ENCODE results near the gene TMUB1. TPM values are rescaled to one million over a fixed set of nuclear protein-coding genes. Genes with fewer than 3 reads are reported as not detected.

The TMUB1 gene
- total and polyA plus RNA-seq, 2 donors (not counting 1 experiment from before 2014, with no cell fraction given), result 49.2 to 102 TPM

- TF ChIP-seq EZH2 (IDR thresholded peaks at IDR 0.05; ENCODE audit: borderline replicate concordance, insufficient read depth, low read depth, low read length, poor library complexity, severe bottlenecking) (no peak), CTCF (IDR thresholded peaks at IDR 0.05) (no peak)
- 95% methylated on average over 19 of the region's 21 CpGs for WGBS (ENCODE audit: insufficient coverage)
- no peak for DNase-seq
Measured at GRCh38 chr7:151035026-151035717, 48.1 kb downstream of the TMUB1 start.

DNA sequence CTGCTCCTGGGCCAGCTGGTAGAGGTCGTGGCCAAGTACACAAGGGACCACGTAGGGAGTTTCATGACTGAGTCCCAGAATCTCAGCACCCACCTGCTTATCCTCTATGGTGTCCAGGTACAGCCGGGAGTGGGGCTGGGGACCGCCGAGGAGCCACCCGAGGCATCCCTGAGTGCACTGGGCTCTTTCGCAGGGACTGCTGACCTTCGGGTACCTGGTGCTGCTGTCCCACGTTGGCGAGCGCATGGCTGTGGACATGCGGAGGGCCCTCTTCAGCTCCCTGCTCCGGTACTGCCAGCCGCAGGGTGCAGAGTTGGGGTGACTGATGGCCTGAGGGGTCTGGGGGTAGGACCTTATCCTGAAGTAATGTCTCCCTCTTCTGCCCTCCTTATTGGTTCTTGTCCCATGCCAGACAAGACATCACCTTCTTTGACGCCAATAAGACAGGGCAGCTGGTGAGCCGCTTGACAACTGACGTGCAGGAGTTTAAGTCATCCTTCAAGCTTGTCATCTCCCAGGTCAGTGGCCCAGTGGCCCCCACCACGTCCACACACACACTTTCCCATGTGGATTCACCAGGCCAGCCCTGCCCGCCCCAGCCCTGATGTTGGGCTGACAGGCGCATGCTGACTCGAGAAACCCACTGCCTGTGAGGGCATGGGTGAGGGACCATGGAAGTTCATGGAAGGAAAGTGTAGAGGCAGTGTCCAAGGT lies 48.8 kb downstream of the TMUB1 start:
- Mint-ChIP-seq H3K27me3 (no peaks in the 10 kb centered on the region), H3K9me3 (ENCODE audit: insufficient read depth) (no peaks in the 10 kb centered on the region), H3K4me3 (no peak overlapping the region), H3K27ac (no peak overlapping the region), H3K4me1 (peaks cover 4% of the 10 kb centered on the region)
- Histone ChIP-seq H3K79me2 (ENCODE audit: control insufficient read depth, insufficient read depth, low read length) (peaks cover 6% of the 10 kb centered on the region), H3K4me2 (replicated peaks; ENCODE audit: low read depth, low read length, poor library complexity, severe bottlenecking) (no peak overlapping the region), H3K27me3 (replicated peaks in 1 of 4; ENCODE audit: control extremely low read depth in 1 of 4, control insufficient read depth in 3 of 4, insufficient read depth in 4 of 4, low read length in 3 of 4) (no peaks in the 10 kb centered on the region), H2AFZ (ENCODE audit: insufficient read depth, low read depth, low read length, poor library complexity, severe bottlenecking) (no peak overlapping the region), H3K4me3 (ENCODE audit: control extremely low read depth in 1 of 5, extremely low read depth in 1 of 5, insufficient read depth in 1 of 5, low read depth in 2 of 5, low read length in 4 of 5) (no peak overlapping the region), H3K27ac (ENCODE audit: low read length in 2 of 2) (no peak overlapping the region), H3K9ac (ENCODE audit: low read length) (no peak overlapping the region), H3K4me1 (ENCODE audit: control insufficient read depth in 2 of 2, insufficient read depth in 2 of 2, low read length in 2 of 2) (no peaks in the 10 kb centered on the region), H3K9me3 (ENCODE audit: control extremely low read depth in 1 of 3, control insufficient read depth in 2 of 3, insufficient read depth in 1 of 3, low read length in 2 of 3) (no peaks in the 10 kb centered on the region), H3K36me3 (replicated peaks in 1 of 2; ENCODE audit: control extremely low read depth in 1 of 2, control insufficient read depth in 1 of 2, extremely low read depth in 1 of 2, insufficient read depth in 2 of 2, low read length in 1 of 2) (peaks cover 0 to 23% of the 10 kb centered on the region in 2 experiments), H4K20me1 (ENCODE audit: control insufficient read depth, insufficient read depth, low read length, poor library complexity, severe bottlenecking) (no peaks in the 10 kb centered on the region)
- ChIA-PET CTCF (no interaction called here), POLR2A (no interaction called here)
- intact Hi-C loops (cut with micrococcal nuclease), result no loop called here
- WGBS (ENCODE audit: insufficient coverage), result 99% methylated on average over 15 of the region's 21 CpGs
- DNase-seq (no peak), ATAC-seq (ENCODE audit: low read depth) (no peak)
- TF ChIP-seq CTCF (IDR thresholded peaks at IDR 0.05) (no peak), EZH2 (IDR thresholded peaks at IDR 0.05; ENCODE audit: borderline replicate concordance, insufficient read depth, low read depth, low read length, poor library complexity, severe bottlenecking) (no peak)

More at GRCh38 chr7:151035026-151035717, 48.1 kb downstream of the TMUB1 start:
- Histone ChIP-seq H3K79me2 (ENCODE audit: control insufficient read depth, insufficient read depth, low read length) (peaks cover 3% of the 10 kb centered on the region), H3K4me1 (ENCODE audit: control insufficient read depth in 2 of 2, insufficient read depth in 2 of 2, low read length in 2 of 2) (no peaks in the 10 kb centered on the region), H3K4me3 (ENCODE audit: control extremely low read depth in 1 of 5, extremely low read depth in 1 of 5, insufficient read depth in 1 of 5, low read depth in 2 of 5, low read length in 4 of 5) (no peak overlapping the region), H3K9ac (ENCODE audit: low read length) (no peak overlapping the region), H3K27me3 (replicated peaks in 1 of 4; ENCODE audit: control extremely low read depth in 1 of 4, control insufficient read depth in 3 of 4, insufficient read depth in 4 of 4, low read length in 3 of 4) (no peaks in the 10 kb centered on the region), H2AFZ (ENCODE audit: insufficient read depth, low read depth, low read length, poor library complexity, severe bottlenecking) (no peak overlapping the region), H3K9me3 (ENCODE audit: control extremely low read depth in 1 of 3, control insufficient read depth in 2 of 3, insufficient read depth in 1 of 3, low read length in 2 of 3) (no peaks in the 10 kb centered on the region), H3K4me2 (replicated peaks; ENCODE audit: low read depth, low read length, poor library complexity, severe bottlenecking) (no peak overlapping the region), H3K36me3 (replicated peaks in 1 of 2; ENCODE audit: control extremely low read depth in 1 of 2, control insufficient read depth in 1 of 2, extremely low read depth in 1 of 2, insufficient read depth in 2 of 2, low read length in 1 of 2) (peaks cover 0 to 23% of the 10 kb centered on the region in 2 experiments), H4K20me1 (ENCODE audit: control insufficient read depth, insufficient read depth, low read length, poor library complexity, severe bottlenecking) (no peaks in the 10 kb centered on the region), H3K27ac (ENCODE audit: low read length in 2 of 2) (no peak overlapping the region)
- H3K27me3 Mint-ChIP-seq, result no peaks in the 10 kb centered on the region
- no peak overlapping the region for H3K27ac Mint-ChIP-seq
- ChIA-PET CTCF (no interaction called here), POLR2A (no interaction called here)
- no peaks in the 10 kb centered on the region for H3K4me1 Mint-ChIP-seq
- intact Hi-C loops (cut with micrococcal nuclease), result no loop called here
- H3K9me3 Mint-ChIP-seq (ENCODE audit: insufficient read depth), result no peaks in the 10 kb centered on the region
- H3K4me3 Mint-ChIP-seq, result no peak overlapping the region
- ATAC-seq (ENCODE audit: low read depth), result no peak

Measured in B cell (primary cell).